GM12891 (cell line): ENCODE results near the gene AXIN2.
A peak's percentile ranks its signal among the peaks of the same experiment; 100 is the strongest.

Source experiments
- DNase-seq: peaks from one replicate; pipeline ENCODE4 v3.0.0; 2011; ENCODE audit warnings: low spot score; ENCODE audit not compliant: insufficient read length
- FAIRE-seq: peaks from 2 replicates; lab custom pipeline; 2011; peaks lifted over from hg19 to GRCh38; lab: Jason Lieb, UNC
- PAX5 ChIP-seq: IDR thresholded peaks from 2 replicates; pipeline ENCODE4 v1.6.1; 2011; ENCODE audit warnings: low read length, moderate library complexity, mild to moderate bottlenecking; ENCODE audit not compliant: insufficient read depth, severe bottlenecking
- POLR2A ChIP-seq: IDR thresholded peaks from 2 replicates; pipeline ENCODE4 v1.6.1; 2011; ENCODE audit warnings: low read depth, low read length, control low read depth
- POLR2AphosphoS5 ChIP-seq: IDR thresholded peaks from 2 replicates; pipeline ENCODE4 v1.6.1; 2011; ENCODE audit warnings: low read depth, low read length, control low read depth
- POU2F2 ChIP-seq: IDR thresholded peaks from 2 replicates; pipeline ENCODE4 v1.6.1; 2011; ENCODE audit warnings: low read depth, mild to moderate bottlenecking, control low read depth, low read length, moderate library complexity
- SPI1 ChIP-seq: IDR thresholded peaks from 2 replicates; pipeline ENCODE4 v1.6.1; 2011; ENCODE audit warnings: low read depth, low read length, control low read depth
- TAF1 ChIP-seq: IDR thresholded peaks from 2 replicates; pipeline ENCODE4 v1.6.1; 2011; ENCODE audit warnings: low read depth, low read length, control low read depth

AXIN2 gene

GRCh38 chr17:65562206-65562531, 721 bp upstream of the AXIN2 start:
- no peak for DNase-seq
- TF ChIP-seq POLR2AphosphoS5 (no peak), POU2F2 (no peak), PAX5 (no peak), TAF1 (no peak), POLR2A (no peak), SPI1 (no peak)
- FAIRE-seq = no peak

GRCh38 chr17:65560628-65561451, 608 bp downstream of the AXIN2 start:
- TF ChIP-seq POU2F2 = peak; percentile 87; the same call in 1 of the 2 replicates
- no peak for TF ChIP-seq SPI1
- DNase-seq (peak; percentile 54), FAIRE-seq (no peak)

GRCh38 chr17:65559804-65560627, 1.4 kb downstream of the AXIN2 start:
- FAIRE-seq = no peak

GRCh38 chr17:65559461-65559803, 2.0 kb downstream of the AXIN2 start:
- TF ChIP-seq PAX5 = no peak
- no peak for TF ChIP-seq SPI1
- DNase-seq = no peak
- FAIRE-seq = no peak

More at GRCh38 chr17:65559804-65560627, 1.4 kb downstream of the AXIN2 start:
- no peak for TF ChIP-seq SPI1
- TF ChIP-seq PAX5 = no peak
- TF ChIP-seq POU2F2 = no peak
- TF ChIP-seq POLR2AphosphoS5 = no peak
- no peak for TF ChIP-seq POLR2A
- no peak for TF ChIP-seq TAF1
- no peak for DNase-seq

GRCh38 chr17:65558683-65559460, 2.6 kb downstream of the AXIN2 start:
- no peak for DNase-seq
- no peak for FAIRE-seq
- no peak for TF ChIP-seq POLR2A
- no peak for TF ChIP-seq SPI1
- no peak for TF ChIP-seq POU2F2
- TF ChIP-seq TAF1 = no peak
- TF ChIP-seq PAX5 = no peak
- no peak for TF ChIP-seq POLR2AphosphoS5

- DNase-seq (no peak), FAIRE-seq (no peak)
- no peak for TF ChIP-seq POLR2A
- TF ChIP-seq PAX5 = no peak
- no peak for TF ChIP-seq SPI1
- no peak for TF ChIP-seq POLR2AphosphoS5
- TF ChIP-seq POU2F2 = no peak
- TF ChIP-seq TAF1 = no peak
Measured at GRCh38 chr17:65558311-65558682, 3.2 kb downstream of the AXIN2 start.

GRCh38 chr17:65557349-65558310, 3.8 kb downstream of the AXIN2 start:
- no peak for DNase-seq
- FAIRE-seq = no peak
- no peak for TF ChIP-seq PAX5
- TF ChIP-seq POLR2A = no peak
- TF ChIP-seq SPI1 = no peak
- no peak for TF ChIP-seq POU2F2
- TF ChIP-seq POLR2AphosphoS5 = no peak
- TF ChIP-seq TAF1 = no peak

- FAIRE-seq (no peak), DNase-seq (no peak)
- TF ChIP-seq POU2F2 = no peak
- TF ChIP-seq POLR2A = no peak
- TF ChIP-seq TAF1 = no peak
- TF ChIP-seq POLR2AphosphoS5 = no peak
- no peak for TF ChIP-seq PAX5
- TF ChIP-seq SPI1 = no peak
Measured at GRCh38 chr17:65556910-65557348, 4.5 kb downstream of the AXIN2 start.
